Measurements from ENCODE around the gene INTS1. TPM values are rescaled to one million over a fixed set of nuclear protein-coding genes. Genes with fewer than 3 reads are reported as not detected.
A peak's percentile ranks its signal among the peaks of the same experiment; 100 is the strongest.

INTS1 gene
- total RNA-seq, 1 donor, result 66.2 TPM

DNA sequence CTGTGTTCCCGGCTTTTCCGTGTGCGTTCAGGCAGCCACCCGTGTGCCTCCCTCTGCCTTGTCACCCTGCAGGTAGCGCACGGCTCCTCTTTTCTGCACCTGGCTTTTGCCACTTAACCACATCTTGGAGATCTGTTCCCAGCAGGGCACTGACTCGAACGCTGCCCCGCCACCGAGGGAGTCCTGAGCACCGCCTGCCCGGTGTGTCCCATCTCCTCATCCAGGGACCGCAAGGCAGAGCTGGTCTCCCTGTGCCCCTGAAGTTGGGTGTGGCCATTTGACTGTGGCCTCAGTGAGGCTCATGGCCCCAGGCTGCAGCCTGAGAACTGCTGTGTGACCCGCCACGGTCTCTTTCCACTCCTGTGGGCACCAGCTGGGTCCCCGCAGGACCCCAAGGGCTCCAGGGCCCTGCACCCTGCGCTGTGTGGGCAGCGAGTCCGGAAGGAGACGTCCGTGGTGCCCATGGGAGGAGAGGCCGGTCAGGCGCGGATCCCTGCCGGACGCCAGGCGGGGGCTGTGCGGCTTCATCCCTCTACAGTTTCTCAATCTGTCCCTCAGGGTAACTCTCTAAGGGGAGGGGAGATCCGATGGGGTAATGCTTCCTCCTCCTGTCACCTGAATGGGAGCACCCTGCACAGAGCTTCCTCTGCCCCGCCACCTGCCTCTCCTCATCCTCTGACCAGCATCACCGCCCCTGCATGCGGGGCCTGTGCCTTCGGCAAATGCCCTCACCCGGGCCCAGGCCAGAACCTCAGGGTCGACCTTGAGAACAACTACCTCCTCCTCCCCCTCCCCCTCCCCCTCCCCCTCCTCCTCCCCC, 1.8 kb upstream of the INTS1 start:
- no peak for TF ChIP-seq CTCF (IDR thresholded peaks at IDR 0.05; ENCODE audit: extremely low read depth, low read depth, low read length)

DNA sequence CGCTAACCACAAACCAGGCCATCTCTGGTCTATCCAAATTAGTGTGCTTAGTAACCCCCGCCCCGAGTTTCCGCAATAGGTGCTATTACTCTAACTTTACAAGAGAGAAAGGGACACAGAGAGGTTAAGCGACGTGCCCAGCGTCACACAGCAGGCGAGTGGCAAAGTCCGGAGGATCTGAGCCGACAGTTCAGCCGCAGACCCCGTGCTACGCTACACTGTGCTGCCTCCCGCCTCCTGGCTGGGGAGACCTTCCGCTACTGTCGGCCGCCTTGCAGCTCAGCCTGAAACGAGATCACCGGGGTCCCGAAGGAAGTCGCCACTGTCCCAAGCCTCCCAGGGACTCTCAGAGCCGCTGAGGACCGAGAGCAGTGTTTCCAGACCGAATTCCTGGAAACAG, 799 bp downstream of the INTS1 start:
- peak overlapping the region; percentile 93 for H3K4me3 ChIP-seq (ENCODE audit: insufficient read depth, low read length)
- peaks cover 25% of the 10 kb centered on the region for H3K36me3 ChIP-seq (ENCODE audit: insufficient read depth, low read length)
- peaks cover 27% of the 10 kb centered on the region for H4K20me1 ChIP-seq (ENCODE audit: insufficient read depth, low read length)
- no peak for DNase-seq (ENCODE audit: insufficient read length, low spot score, missing footprints)
- TF ChIP-seq CTCF (IDR thresholded peaks at IDR 0.05; ENCODE audit: extremely low read depth, low read depth, low read length), result no peak
- H2AFZ ChIP-seq (ENCODE audit: low read length), result no peak overlapping the region
- no peaks in the 10 kb centered on the region for H3K9me3 ChIP-seq (ENCODE audit: low read depth, low read length)
- peak overlapping the region; percentile 48 for H3K27ac ChIP-seq (ENCODE audit: low read depth, low read length)
- peak overlapping the region; percentile 97 for H3K4me2 ChIP-seq (ENCODE audit: insufficient read depth, low read length)
- H3K79me2 ChIP-seq (ENCODE audit: insufficient read depth, low read length), result peaks cover 41% of the 10 kb centered on the region
- H3K27me3 ChIP-seq (ENCODE audit: insufficient read depth, low read length), result no peaks in the 10 kb centered on the region
- H3K4me1 ChIP-seq (ENCODE audit: insufficient read depth, low read length), result peaks cover 15% of the 10 kb centered on the region

More for the DNA sequence above, 1.8 kb upstream of the INTS1 start:
- DNase-seq (ENCODE audit: insufficient read length, low spot score, missing footprints), result no peak
- H3K4me2 ChIP-seq (ENCODE audit: insufficient read depth, low read length), result no peak overlapping the region
- H3K36me3 ChIP-seq (ENCODE audit: insufficient read depth, low read length), result peaks cover 13% of the 10 kb centered on the region
- H3K27me3 ChIP-seq (ENCODE audit: insufficient read depth, low read length), result no peaks in the 10 kb centered on the region
- peaks cover 31% of the 10 kb centered on the region for H3K79me2 ChIP-seq (ENCODE audit: insufficient read depth, low read length)
- H3K4me1 ChIP-seq (ENCODE audit: insufficient read depth, low read length), result peaks cover 15% of the 10 kb centered on the region
- peaks cover 22% of the 10 kb centered on the region for H4K20me1 ChIP-seq (ENCODE audit: insufficient read depth, low read length)
- no peak overlapping the region for H2AFZ ChIP-seq (ENCODE audit: low read length)
- no peak overlapping the region for H3K4me3 ChIP-seq (ENCODE audit: insufficient read depth, low read length)
- H3K9me3 ChIP-seq (ENCODE audit: low read depth, low read length), result no peaks in the 10 kb centered on the region
- no peak overlapping the region for H3K27ac ChIP-seq (ENCODE audit: low read depth, low read length)

- TF ChIP-seq CTCF (IDR thresholded peaks at IDR 0.05; ENCODE audit: extremely low read depth, low read depth, low read length), result no peak
- H3K27me3 ChIP-seq (ENCODE audit: insufficient read depth, low read length), result no peaks in the 10 kb centered on the region
- H3K4me3 ChIP-seq (ENCODE audit: insufficient read depth, low read length), result peak overlapping the region; percentile 93
- peaks cover 15% of the 10 kb centered on the region for H3K4me1 ChIP-seq (ENCODE audit: insufficient read depth, low read length)
- peaks cover 29% of the 10 kb centered on the region for H3K36me3 ChIP-seq (ENCODE audit: insufficient read depth, low read length)
- no peak overlapping the region for H3K27ac ChIP-seq (ENCODE audit: low read depth, low read length)
- DNase-seq (ENCODE audit: insufficient read length, low spot score, missing footprints), result no peak
- peaks cover 41% of the 10 kb centered on the region for H3K79me2 ChIP-seq (ENCODE audit: insufficient read depth, low read length)
- peaks cover 27% of the 10 kb centered on the region for H4K20me1 ChIP-seq (ENCODE audit: insufficient read depth, low read length)
- peak overlapping the region; percentile 97 for H3K4me2 ChIP-seq (ENCODE audit: insufficient read depth, low read length)
- H3K9me3 ChIP-seq (ENCODE audit: low read depth, low read length), result no peaks in the 10 kb centered on the region
- no peak overlapping the region for H2AFZ ChIP-seq (ENCODE audit: low read length)
These were observed 1.3 kb downstream of the INTS1 start for GRCh38 chr7:1502845-1503244.

DNA sequence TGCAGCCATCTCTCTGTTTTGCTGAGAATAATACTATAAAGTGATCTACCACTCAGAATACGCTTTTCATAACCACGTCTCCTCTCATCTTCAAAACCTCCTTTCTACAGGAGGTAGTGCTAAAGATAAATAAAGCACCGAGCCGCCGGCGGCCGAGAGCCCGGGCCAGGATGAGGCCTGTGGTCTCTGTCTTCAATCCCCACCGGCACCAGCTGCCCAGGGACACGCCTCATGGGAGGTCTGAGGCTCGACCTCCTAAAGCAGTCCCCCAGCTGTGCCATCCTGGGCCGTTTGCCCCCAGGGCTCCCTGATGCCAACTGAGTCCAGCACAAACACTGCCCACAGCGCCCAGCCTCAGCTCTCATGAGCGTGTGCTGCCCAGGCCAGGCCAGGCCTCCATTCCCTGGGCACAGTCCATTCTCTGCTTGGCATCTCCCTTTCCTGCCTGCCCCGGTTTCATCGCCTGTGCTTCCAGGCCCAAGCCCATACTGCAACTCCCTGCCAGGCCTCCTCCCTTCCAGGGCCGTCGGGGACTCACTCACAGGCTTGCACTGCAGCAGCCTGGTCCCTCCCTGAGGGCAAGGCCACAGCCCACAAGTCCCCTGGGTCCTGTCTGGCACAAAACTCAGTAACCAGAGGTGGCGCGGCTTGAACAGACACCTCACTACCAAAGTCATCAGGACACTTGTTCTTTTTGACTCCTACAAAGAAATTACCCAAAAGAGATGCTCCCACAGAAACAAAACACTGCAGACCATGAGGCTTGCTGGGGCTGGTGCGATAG, 2.5 kb downstream of the INTS1 start:
- peaks cover 13% of the 10 kb centered on the region for H3K4me1 ChIP-seq (ENCODE audit: insufficient read depth, low read length)
- H3K79me2 ChIP-seq (ENCODE audit: insufficient read depth, low read length), result peaks cover 41% of the 10 kb centered on the region
- no peak for TF ChIP-seq CTCF (IDR thresholded peaks at IDR 0.05; ENCODE audit: extremely low read depth, low read depth, low read length)
- H3K9me3 ChIP-seq (ENCODE audit: low read depth, low read length), result no peaks in the 10 kb centered on the region
- peaks cover 35% of the 10 kb centered on the region for H3K36me3 ChIP-seq (ENCODE audit: insufficient read depth, low read length)
- no peak overlapping the region for H3K27ac ChIP-seq (ENCODE audit: low read depth, low read length)
- H3K4me3 ChIP-seq (ENCODE audit: insufficient read depth, low read length), result no peak overlapping the region
- DNase-seq (ENCODE audit: insufficient read length, low spot score, missing footprints), result no peak
- H4K20me1 ChIP-seq (ENCODE audit: insufficient read depth, low read length), result peaks cover 27% of the 10 kb centered on the region
- no peaks in the 10 kb centered on the region for H3K27me3 ChIP-seq (ENCODE audit: insufficient read depth, low read length)
- no peak overlapping the region for H2AFZ ChIP-seq (ENCODE audit: low read length)
- H3K4me2 ChIP-seq (ENCODE audit: insufficient read depth, low read length), result no peak overlapping the region
